ENCODE results near the gene ZNF516. TPM values are rescaled to one million over a fixed set of nuclear protein-coding genes. Genes with fewer than 3 reads are reported as not detected.
A peak's percentile ranks its signal among the peaks of the same experiment; 100 is the strongest.

ZNF516 gene
- total RNA-seq, 1 experiment from 2014 or later, result 6.3 TPM

DNA sequence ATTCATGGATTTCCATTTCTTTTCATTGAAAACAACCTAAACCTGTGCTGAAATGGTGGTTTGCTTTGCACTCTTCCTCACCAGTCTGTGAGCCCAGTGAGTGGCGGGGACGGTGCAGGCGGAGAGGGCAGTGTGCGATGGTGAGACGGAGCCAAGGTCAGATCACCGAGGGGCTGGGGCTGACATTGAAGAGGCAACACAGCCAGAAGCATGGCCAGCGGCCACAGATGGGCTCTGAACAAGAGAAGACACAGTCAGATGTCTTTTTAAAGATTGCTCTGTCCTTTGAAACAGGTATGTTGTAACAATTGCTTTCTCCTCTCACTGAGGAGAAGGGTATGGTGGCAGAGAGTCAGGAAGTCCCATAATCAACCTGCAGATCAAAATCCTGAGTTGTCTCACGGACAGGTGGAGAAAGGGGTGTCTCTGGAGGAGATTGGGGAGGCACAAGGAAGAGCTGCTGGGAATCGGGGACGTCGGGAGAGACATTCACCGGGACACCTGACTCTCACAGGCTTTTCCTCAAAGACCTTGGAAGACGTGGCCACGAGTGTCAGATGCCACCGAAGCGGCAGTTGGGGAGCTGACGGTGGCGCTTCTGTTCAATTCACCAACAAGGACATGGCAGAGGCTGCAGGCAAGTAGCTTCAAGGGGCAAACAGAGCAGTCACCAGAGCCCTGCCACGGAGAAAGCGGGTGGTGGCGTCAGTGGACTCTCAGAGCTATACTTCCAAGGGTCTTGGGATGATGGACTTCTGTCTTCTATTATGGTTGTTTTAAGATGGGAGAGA lies 12.1 kb upstream of the ZNF516 start:
- no peak for DNase-seq (ENCODE audit: low read depth)

DNA sequence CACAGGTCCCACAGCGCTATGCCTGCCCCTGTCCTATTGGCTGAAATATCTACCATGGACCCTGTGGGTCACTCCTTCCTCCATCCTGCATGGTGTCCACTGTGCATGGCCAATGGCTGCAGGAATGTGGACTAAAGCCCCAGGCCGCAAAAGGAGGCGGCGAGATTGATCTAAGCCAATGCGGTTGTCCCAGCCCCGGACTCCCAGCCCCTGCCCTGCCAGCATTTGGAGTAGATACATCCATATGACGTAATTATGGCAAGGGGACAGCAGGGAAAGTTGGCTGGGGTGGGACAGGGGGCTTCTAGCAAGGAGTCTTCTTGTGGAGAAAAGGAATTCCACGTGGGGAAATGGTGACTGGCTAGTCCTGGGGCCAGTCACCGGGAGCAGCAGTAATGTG lies 11.4 kb upstream of the ZNF516 start:
- no peak for DNase-seq (ENCODE audit: low read depth)

DNA sequence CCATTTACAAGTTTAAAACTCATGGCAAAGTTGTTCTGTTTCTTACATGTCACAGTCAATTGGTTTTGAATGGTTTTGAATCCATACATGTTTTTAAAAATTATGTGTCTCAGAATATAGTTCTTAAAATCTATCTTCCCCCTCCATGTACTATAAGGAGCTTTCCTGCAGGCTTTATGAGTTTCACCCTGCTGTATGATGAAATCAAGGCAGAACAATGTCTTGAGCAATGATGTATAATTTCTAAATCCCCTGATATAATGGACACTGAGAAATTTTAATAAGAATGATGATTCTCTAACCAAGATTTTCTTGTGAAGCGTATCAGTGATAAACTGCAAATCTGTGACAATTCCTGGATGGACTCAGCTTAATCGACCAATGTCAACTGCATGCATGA lies 10.6 kb upstream of the ZNF516 start:
- DNase-seq (ENCODE audit: low read depth), result no peak

DNA sequence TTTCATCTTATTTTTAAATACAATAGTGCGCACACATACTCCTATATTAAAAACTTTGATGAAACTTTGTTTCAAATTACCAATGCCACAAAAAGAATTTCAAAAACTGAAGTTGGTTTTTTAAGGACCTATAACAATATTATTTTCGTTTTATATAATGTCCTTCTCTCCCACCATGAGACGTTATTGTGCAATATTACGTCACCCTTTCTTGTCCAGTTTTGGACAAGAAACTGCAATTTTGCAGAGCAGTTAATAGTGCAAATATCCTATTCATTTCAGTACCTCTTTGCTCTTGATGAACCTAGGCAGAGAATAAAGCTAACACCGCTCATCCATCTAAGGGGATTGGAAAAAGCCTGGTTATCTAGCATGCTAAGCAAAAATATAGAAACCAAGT lies 9.7 kb upstream of the ZNF516 start:
- no peak for DNase-seq (ENCODE audit: low read depth)

DNA sequence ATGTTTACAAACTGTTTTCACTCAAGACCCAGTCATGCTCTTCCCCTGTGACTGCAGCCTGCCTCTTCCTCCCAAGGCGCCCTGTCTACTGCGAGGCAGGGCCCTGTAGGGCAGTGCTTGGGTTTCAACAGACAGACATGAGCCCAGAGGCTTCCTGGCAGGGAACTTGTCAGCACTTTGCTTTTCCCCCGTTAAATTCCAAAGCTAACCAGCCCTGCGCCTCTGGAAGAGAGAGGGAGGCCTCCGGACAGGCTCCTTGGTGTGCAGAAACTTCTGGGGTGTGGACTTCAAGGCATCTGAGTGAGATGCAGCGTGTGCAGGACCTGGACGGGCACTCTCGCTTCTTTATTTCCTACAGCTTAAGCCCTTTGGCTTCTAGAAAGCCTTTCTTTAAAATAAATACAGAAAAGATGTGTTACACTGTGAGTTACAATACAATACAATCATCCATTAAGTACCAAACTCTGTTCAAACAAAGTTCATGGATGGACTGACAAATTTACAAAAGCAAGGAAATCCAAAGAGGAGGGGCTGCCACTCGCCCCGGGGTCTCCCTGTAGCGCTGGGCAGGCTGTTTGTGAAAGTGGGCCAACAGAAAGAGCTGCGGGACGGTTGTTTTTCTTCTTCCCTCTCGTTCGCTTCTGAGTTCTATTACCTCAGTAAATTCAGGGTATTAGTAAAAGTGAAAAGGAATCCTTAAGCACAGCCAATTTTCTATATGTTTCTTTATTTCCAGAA lies 8.8 kb upstream of the ZNF516 start:
- DNase-seq (ENCODE audit: low read depth), result no peak

DNA sequence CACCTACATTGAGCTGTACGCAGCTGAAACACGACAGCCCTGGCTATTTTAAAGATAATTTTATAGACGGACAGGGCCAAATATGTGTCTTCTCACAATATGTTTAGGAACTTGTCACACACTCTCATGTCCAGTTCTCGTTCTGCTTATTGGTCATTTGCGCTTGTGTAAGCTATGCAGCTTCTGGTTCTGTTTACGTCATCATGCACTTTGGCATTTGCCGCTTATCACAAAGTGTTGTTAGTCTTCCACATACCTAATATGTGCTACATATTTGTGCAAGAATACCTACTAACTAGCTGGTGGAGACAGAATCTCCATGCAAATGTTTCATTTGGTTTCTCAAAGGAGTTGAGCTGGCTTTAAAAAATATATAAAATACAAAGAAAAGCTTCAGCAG lies 7.5 kb upstream of the ZNF516 start:
- DNase-seq (ENCODE audit: low read depth), result no peak

DNA sequence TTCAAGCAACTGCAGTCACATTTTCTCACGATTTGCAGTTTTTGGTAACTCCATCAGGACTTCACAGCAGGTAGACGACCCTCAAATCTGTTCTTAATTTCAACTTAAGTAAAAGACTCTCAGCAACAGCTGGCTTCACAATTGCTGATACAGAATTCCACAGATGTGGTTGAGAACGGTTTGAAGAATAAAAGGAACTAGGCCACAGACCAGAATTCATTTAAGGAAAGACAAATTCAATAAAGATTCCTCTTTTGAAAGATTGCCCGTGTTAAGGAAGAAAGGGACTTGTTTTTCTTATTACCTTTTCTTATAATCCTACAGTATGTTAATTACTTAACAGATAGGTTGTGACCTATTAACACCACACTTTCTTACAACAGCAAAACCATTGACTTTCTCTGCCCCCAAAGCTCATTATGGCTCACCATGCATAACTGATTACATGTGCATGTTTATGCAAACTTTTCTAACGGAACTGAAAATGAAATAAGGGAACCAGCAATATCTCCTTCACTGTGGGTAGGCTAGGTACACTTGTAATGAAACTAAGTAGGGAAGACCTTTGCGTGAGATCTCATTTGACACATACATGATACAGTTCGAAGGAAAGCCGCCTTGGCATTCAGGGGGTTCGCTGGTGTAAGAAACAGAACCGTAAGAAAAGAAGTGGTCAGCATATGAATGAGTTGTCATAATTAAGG lies 4.7 kb upstream of the ZNF516 start:
- DNase-seq (ENCODE audit: low read depth), result no peak

DNA sequence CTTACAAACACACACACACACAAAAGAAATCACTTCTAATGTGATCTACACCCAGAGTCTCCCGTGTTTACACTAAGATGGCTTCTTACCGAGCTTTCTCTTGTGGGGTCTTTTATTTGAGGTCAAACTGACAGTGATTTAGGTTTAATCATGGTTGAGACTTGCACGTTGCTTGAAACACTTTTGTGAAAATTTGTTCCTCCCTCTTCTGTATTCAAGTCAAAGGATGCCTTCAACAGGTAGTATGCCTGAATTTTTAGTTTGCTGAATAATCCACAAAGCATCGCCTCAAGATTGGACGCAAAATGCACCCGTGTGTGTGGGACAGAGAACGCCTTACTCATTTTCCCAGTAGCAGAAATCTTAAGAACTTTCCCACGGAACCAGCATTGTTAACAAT lies 4.0 kb upstream of the ZNF516 start:
- DNase-seq (ENCODE audit: low read depth), result no peak

DNA sequence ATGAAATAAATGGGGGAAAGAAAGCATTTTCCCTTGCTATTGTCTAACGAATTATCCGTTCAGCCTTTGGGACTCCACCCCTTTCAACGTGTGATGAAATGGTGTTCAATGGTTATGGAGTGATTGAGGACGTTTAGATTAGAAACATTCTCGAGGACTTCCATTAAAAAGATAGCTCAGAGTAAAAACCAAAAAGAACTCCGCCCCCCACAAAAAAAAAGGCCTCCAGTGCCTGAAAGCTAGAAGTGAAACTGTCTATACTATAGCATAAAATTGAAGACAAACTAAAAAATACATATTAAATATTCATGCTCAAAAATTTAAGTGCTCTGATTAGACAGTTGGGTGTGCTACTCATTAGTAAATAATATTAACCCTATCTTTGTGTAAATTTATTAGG lies 3.0 kb upstream of the ZNF516 start:
- no peak for DNase-seq (ENCODE audit: low read depth)

DNA sequence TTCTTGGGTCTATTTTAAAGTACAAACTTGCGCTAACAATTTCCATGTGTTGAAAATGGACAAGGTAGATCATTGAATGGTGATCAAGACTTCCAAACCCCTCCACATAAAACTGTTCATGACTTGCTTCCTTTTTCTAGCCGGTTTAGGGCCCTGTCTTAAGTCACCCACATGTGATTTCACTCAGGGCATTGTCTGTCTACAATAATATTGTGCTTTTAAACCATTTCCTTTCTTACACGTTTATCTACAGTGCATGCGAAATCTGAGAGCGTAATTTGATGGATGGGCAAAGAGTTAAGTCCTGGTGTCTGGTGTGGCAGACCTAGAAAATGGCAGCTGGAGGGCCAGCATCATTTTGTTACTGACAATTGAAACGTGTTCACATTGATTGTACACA lies 2.0 kb upstream of the ZNF516 start:
- no peak for DNase-seq (ENCODE audit: low read depth)

DNA sequence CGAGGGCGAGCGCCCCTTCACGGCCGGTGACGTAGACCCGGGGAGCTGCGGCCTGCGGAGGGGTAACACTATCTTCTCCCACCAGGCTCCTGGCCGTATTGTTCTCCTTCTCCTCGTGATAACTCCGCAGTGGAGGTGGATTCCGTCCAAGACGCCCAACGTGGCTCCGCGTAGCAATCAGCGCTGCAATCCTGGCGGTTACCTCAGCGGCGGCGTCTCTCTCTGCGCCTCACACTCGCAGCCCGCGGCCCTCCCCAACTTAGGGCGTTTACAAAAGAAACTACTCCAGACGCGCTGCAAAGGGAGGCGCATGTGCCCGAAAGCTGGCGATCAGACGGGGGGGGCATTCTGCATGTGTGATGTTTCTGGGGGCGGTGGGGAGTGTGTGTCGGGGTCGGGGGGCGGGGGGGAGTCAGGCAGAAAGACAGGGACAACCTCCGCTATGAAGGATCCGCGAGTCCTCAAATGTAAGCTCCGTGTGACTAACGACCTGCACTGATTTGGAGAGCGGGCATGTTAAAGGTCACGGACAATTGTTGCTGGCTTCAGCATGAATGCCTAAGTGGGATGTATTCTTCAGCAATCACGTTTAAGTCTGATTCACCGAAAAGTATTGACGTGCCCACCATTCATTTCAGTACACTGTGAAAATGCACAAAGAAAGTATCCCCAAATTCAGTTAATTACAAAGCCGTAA lies 1.3 kb upstream of the ZNF516 start:
- peak; percentile 35 for DNase-seq (ENCODE audit: low read depth)

DNA sequence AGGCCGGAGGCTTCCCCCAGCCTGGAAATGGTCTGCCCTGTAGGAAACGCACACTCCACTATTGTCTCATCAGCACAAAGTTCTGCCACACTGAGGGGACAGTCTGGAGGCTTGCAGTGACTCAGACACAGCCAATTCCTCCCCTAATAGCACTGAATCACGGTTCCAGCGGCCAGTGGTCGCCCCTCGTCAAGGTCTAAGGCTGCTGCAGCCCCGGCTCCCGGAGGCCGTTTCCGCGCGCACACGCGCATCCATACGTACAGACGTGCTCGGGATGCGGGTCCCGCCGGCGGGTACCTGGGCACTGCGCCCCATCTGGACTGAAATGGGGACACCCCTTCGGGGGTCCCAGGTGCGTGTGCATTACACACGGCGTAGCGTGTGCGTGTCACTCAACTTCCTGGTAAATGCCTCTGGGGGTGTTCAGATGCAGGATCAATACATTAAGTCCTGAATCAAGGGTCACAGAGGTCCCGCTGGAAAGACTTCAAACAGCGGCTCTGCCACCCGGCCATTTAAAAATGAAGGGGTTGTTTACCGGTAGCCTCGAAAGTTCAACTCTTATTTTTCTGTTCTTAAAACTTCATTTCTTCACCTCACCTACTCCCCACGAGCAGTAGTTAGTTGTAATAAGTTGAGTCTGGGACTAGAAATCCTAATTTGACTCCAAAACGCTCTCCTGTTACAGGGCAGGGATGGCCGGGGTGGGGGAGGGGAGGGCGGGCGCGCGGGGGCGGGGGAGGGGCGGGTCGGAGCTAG lies 572 bp upstream of the ZNF516 start:
- peak; percentile 75 for DNase-seq (ENCODE audit: low read depth)

DNA sequence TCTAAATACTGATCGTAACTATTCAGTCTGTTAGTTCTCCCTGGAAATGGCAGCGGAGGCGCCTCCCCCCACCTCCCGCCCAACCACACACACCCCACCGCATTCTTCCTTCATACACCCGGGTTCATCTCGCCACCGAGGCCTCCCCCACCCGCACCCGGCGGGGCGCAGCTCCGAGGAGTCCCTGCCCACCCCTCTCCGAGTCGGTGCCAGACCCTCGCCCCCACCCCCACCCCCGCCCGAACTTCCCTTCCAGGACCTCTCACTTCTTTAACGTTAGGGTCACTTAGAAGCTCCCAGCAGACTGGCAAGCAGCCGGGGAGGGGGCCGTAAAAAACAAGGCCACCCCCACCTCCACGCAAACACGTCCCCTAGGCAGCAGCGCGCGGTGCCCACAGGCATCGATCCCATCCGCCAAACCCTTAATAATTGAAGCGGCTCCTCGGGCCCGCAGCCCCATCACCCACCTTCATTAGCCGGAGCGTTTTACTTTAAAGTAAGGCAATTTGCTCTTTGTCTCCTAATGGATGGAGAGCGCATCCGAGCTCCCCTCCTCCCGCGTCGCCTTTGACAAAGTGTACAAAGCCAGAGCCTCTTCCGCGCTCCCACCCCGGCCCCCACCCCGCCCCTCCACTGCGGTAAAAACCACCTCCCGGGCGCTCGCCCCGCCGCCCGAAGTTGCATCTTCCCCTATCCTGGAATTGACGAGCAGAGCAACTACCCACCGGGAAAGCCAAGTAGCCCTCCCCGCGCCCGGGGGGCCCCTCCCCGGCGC lies 624 bp downstream of the ZNF516 start:
- peak; percentile 30 for DNase-seq (ENCODE audit: low read depth)

DNA sequence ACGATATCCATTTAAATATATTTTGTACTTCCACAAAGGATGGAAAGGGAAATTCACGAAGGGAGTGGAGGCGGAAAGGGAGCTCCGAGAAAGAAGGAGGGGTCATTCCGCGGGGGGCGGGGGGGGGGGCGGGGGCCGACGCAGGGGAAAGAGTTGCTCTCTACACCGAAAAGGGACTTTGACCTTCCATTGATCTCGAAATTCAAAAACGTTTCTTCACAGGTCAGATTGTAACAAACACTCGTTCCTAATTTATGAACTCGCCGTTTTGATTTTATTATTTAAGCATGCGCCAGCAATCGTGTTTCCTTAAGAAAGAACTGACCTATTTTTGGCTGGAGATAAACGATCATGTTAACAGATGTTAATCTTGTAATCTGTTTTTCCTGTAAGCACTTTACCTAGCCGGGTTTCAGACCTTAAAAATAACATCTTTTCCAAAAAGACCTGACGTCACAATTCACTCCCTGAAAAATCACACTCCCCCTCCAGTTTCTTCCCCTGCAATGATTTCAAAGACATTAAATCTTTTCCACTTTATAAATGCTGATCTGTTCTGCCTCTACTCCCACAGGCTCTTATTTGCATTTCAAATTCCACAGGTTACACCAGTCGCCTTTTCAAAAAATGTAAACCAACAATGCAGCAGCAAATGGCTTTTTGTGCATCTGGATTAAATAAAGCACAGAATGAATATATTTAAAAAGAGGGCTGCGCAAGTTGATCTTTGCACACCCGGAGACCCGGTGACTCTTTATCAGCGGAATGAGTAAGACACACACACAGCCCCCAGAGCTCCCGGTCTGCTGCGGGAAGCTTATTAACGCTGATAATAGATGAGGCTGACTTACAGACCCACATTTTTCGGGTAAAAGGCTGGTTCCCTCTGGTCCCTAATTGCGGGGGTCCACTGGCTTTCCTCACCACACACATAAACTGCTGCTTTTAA lies 1.6 kb downstream of the ZNF516 start:
- DNase-seq (ENCODE audit: low read depth), result peak; percentile 35

DNA sequence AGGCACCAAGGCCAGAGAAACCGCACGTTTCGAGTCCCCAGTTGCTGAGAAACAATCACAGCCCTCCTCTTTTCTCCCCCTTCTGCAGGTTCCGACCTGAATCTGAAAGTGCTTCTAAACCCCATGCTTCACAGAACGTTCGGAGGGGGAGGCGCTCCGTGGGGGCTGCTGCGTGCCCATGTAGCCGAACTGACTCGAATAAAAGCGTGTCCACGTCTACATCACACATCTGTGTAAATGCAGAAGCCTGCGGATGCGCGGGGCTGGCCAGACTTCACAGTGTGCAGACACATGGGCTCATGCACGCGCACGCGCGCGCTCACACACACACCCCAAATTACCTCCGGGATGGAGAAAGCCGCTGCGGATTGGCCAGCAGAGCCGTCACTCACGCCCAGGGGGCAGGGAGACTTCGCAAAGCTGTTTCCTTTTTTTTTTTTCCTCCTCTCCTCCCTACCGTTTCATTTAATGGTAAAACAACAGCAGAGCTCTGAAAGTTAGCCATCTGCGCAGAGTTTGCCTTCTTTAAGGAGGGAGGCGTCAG lies 2.3 kb downstream of the ZNF516 start:
- peak; percentile 97 for DNase-seq (ENCODE audit: low read depth)

DNA sequence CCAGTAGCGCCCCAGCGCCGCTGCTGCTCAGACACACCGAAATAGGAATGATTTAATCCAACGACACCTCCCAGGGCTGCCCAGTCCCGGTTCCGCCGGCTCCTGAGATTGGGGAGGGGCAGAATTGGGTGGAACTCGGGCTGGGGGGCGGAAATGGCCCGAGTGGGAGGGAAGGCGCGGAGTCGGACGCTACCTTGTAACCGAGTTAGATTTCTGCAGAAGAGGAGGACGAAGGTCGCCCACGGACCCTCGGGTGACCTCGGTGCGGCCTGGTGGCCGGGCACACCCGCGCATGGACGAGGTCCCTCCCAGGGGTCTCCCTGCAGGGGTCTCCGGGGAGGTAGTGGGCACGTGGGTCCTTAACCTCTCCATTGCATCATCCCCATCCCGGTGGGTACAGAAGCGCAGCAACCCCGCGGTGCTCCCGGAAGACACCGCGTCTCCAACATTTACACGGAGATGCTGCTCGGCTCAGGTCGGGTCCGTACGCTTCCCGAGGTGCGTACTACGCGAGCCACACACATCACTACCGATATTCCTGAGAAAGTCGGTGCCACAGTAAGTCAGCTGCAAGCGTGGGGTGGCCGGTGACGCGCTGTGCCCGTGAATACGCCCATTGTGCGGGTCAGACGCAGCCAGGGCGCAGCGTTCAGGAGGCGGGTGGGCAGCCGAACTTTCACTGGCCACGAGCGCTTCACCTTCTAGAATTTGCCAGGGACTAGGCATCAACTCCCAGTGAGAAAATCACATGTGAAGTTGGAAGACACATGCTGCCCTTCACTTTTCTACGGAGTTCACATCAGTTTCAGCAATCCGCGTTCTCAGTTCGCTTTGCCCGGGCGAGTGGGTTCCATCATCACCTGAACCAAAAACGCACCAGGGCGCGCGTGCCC lies 3.0 kb downstream of the ZNF516 start:
- DNase-seq (ENCODE audit: low read depth), result peak; percentile 33

DNA sequence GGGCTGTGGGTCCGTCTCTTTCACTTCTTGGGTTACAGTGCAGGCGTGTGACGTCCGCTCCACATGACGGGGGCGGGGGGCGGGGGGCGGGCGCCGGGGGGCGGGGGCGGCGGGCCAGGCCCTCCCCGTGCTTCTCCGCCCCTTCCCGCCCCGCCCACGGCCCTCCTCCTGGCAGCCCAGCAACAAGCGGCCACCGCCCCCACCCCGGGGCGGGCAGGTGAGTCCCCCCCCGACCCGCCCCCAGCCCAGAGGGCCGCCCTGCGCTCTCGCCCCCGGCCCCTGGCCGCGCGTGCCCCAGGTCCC lies 3.6 kb downstream of the ZNF516 start:
- DNase-seq (ENCODE audit: low read depth), result peak; percentile 67
